Upper lobe of left lung (tissue), 6 donors: ENCODE data around the gene VASP. TPM values are rescaled to one million over a fixed set of nuclear protein-coding genes. Genes with fewer than 3 reads are reported as not detected.

Experiments
- ATAC-seq, 2 donors: fragments of 200-7000 bp; cut with Tn5 transposase; one replicate each; pipeline ENCODE4 v1.9.1; 2022; ENCODE audit warnings: mild to moderate bottlenecking in 2 of 2, moderate library complexity in 2 of 2; ENCODE audit not compliant: low FRiP score in 2 of 2
- DNase-seq, 2 donors: peaks; one replicate each; pipeline ENCODE4 v3.0.0-alpha.2; 2019 to 2020
- H3K27ac ChIP-seq, 4 donors: fragments of 200-600 bp; sonication (generic); one replicate each; pipeline ENCODE4 v1.5.1; 2016 to 2019
- H3K27me3 ChIP-seq, 4 donors: fragments of 200-600 bp; sonication (generic); one replicate each; pipeline ENCODE4 v1.5.1; 2017 to 2019
- H3K36me3 ChIP-seq, 4 donors: fragments of 200-600 bp; sonication (generic); one replicate each; pipeline ENCODE4 v1.5.1; 2016 to 2019
- H3K4me1 ChIP-seq, 4 donors: fragments of 200-600 bp; sonication (generic); one replicate each; pipeline ENCODE4 v1.5.1; 2018 to 2019
- H3K4me3 ChIP-seq, 4 donors: fragments of 200-600 bp; sonication (generic); one replicate each; pipeline ENCODE4 v1.5.1; 2017 to 2019; ENCODE audit warnings: mild to moderate bottlenecking in 2 of 4, moderate library complexity in 1 of 4
- H3K9me3 ChIP-seq, 4 donors: fragments of 200-600 bp; sonication (generic); one replicate each; pipeline ENCODE4 v1.5.1; 2018 to 2019
- CTCF ChIP-seq, 6 experiments: fragments of 450-650 bp in 4 of 6; fragments of 200-600 bp in 2 of 6; sonication (generic) in 2 of 6; IDR thresholded peaks; one replicate each; pipeline ENCODE4 v1.5.1; 2016 to 2019; ENCODE audit warnings: antibody characterized with exemption in 6 of 6
- EP300 ChIP-seq, 4 donors: sonication (generic); formaldehyde crosslinking; IDR thresholded peaks; one replicate each; pipeline ENCODE4 v1.5.1; 2017; ENCODE audit warnings: antibody characterized with exemption in 4 of 4, control low read depth in 2 of 4
- POLR2A ChIP-seq, 4 donors: fragments of 450-650 bp; IDR thresholded peaks; one replicate each; pipeline ENCODE4 v1.5.1; 2016 to 2017; ENCODE audit warnings: antibody characterized with exemption in 4 of 4, mild to moderate bottlenecking in 2 of 4
- POLR2AphosphoS5 ChIP-seq, 2 donors: sonication (generic); formaldehyde crosslinking; IDR thresholded peaks; one replicate each; pipeline ENCODE4 v1.5.1; 2017; ENCODE audit warnings: antibody characterized with exemption in 2 of 2
- WGBS, 2 donors: methylation state at CpG; one replicate each; pipeline ENCODE4 v1.1.5; 2017 to 2018; 5-methylcytosine and 5-hydroxymethylcytosine counted together
- total RNA-seq, 6 donors: library from RNA; depleted of rRNA in 4 of 6; stranded (reverse); fragments of >200 nt in 4 of 6; gene quantifications; one replicate each; pipeline versions ENCODE4 v1.1.0 to v1.2.1, GENCODE V29; 2016 to 2021
- donor health status: DM: no; HTN: no; CAD: no; lungs with moderate emphysema.
- donor health status: DM: no; HTN: yes; CAD: no; lungs with severe emphysema.

Gene VASP
- total RNA-seq, 6 donors from 2014 or later: 68.1 to 266 (median 143) TPM

GRCh38 chr19:45569619-45570421, 62.5 kb downstream of the VASP start:
- no peaks in the 10 kb centered on the region for H3K4me1 ChIP-seq
- H3K36me3 ChIP-seq: no peaks in the 10 kb centered on the region
- H3K27ac ChIP-seq: no peak overlapping the region
- H3K4me3 ChIP-seq: no peak overlapping the region
- no peaks in the 10 kb centered on the region for H3K9me3 ChIP-seq
- 62 to 67% methylated on average over 10 to 15 of the region's 15 CpGs for WGBS, 2 donors
- DNase-seq (peak in 1 of 2 donors; percentile 72), ATAC-seq (peak; percentile 53 to 84)
- TF ChIP-seq POLR2A (IDR thresholded peaks at IDR 0.05) (no peak), CTCF (IDR thresholded peaks at IDR 0.05) (peak; percentile 62 to 74 (median 68))
- no peaks in the 10 kb centered on the region for H3K27me3 ChIP-seq

- no peaks in the 10 kb centered on the region for H3K36me3 ChIP-seq
- no peak for DNase-seq
- peaks cover 0 to under 1% (median under 1%) of the 10 kb centered on the region in 4 donors for H3K4me1 ChIP-seq
- no peak for TF ChIP-seq POLR2AphosphoS5 (IDR thresholded peaks at IDR 0.05)
- TF ChIP-seq EP300 (IDR thresholded peaks at IDR 0.05): no peak
- TF ChIP-seq CTCF (IDR thresholded peaks at IDR 0.05): no peak
- TF ChIP-seq POLR2A (IDR thresholded peaks at IDR 0.05): no peak
- H3K4me3 ChIP-seq: no peak overlapping the region
- no peak overlapping the region for H3K27ac ChIP-seq
- ATAC-seq: no peak
- no peaks in the 10 kb centered on the region for H3K9me3 ChIP-seq
- 86 to 93% methylated on average over 8 of the region's 8 CpGs for WGBS, 2 donors
- H3K27me3 ChIP-seq: no peaks in the 10 kb centered on the region
Observed at GRCh38 chr19:45571457-45572220, 64.4 kb downstream of the VASP start.

- DNase-seq: no peak
- no peaks in the 10 kb centered on the region for H3K27me3 ChIP-seq
- peaks cover 11 to 20% (median 13%) of the 10 kb centered on the region in 4 donors for H3K4me1 ChIP-seq
- H3K27ac ChIP-seq: no peak overlapping the region
- TF ChIP-seq EP300 (IDR thresholded peaks at IDR 0.05) (no peak), POLR2AphosphoS5 (IDR thresholded peaks at IDR 0.05) (no peak), POLR2A (IDR thresholded peaks at IDR 0.05) (no peak), CTCF (IDR thresholded peaks at IDR 0.05) (no peak)
- no peak for ATAC-seq
- no peaks in the 10 kb centered on the region for H3K9me3 ChIP-seq
- WGBS, 2 donors: 83 to 87% methylated on average over 4 of the region's 4 CpGs
- H3K4me3 ChIP-seq: no peak overlapping the region
- no peaks in the 10 kb centered on the region for H3K36me3 ChIP-seq
Observed at GRCh38 chr19:45574526-45574925, 67.2 kb downstream of the VASP start.

- DNase-seq (no peak), ATAC-seq (no peak)
- Histone ChIP-seq H3K27me3 (no peaks in the 10 kb centered on the region), H3K36me3 (no peaks in the 10 kb centered on the region), H3K27ac (no peak overlapping the region), H3K4me3 (no peak overlapping the region), H3K9me3 (no peaks in the 10 kb centered on the region), H3K4me1 (peaks cover 11 to 20% (median 13%) of the 10 kb centered on the region in 4 donors)
- no peak for TF ChIP-seq CTCF (IDR thresholded peaks at IDR 0.05)
- TF ChIP-seq POLR2AphosphoS5 (IDR thresholded peaks at IDR 0.05): no peak
- no peak for TF ChIP-seq EP300 (IDR thresholded peaks at IDR 0.05)
- TF ChIP-seq POLR2A (IDR thresholded peaks at IDR 0.05): no peak
- 91 to 92% methylated on average over 5 of the region's 5 CpGs for WGBS, 2 donors
Observed at GRCh38 chr19:45575216-45575615, 67.9 kb downstream of the VASP start.

Other genes starting within 250 kb of the VASP start
- not detected for gene CKM, start 184.6 kb upstream of the VASP start, total RNA-seq
- 1 to 10 TPM; 2.4 to 9.5 (median 3.9) TPM for gene KLC3, start 166.7 kb upstream of the VASP start, total RNA-seq
- 10 to 100 TPM in 5 of 6 donors, 1 to 10 TPM in 1; 7.4 to 19.1 (median 13.0) TPM for gene ERCC2, start 136.9 kb upstream of the VASP start, total RNA-seq
- gene PPP1R13L, start 102.4 kb upstream of the VASP start, total RNA-seq: 10 to 100 TPM; 27.8 to 76.2 (median 57.5) TPM
- gene POLR1G, start 100.8 kb upstream of the VASP start, total RNA-seq: 1 to 10 TPM; 1.0 to 7.7 (median 5.8) TPM
- 100 to 1,000 TPM in 1 of 6 donors, 10 to 100 TPM in 5; 53.7 to 102 (median 76.2) TPM for gene ERCC1, start 83.6 kb upstream of the VASP start, total RNA-seq
- 100 to 1,000 TPM in 2 of 6 donors, 10 to 100 TPM in 2, 1 to 10 TPM in 1, not detected in 1; 8.8 to 152 (median 94.9) TPM for gene FOSB, start 39.5 kb upstream of the VASP start, total RNA-seq
- 10 to 100 TPM in 3 of 6 donors, 1 to 10 TPM in 3; 5.2 to 17.8 (median 11.1) TPM for gene RTN2, start 10.4 kb upstream of the VASP start, total RNA-seq
- 1 to 10 TPM in 3 of 6 donors, under 1 TPM in 2, not detected in 1; 0.89 to 6.3 (median 1.1) TPM for gene PPM1N, start 9.0 kb upstream of the VASP start, total RNA-seq
- 10 to 100 TPM in 5 of 6 donors, 1 to 10 TPM in 1; 9.9 to 14.3 (median 12.7) TPM for gene OPA3, start 77.3 kb downstream of the VASP start, total RNA-seq
- 10 to 100 TPM in 2 of 6 donors, 1 to 10 TPM in 4; 1.0 to 22.1 (median 6.8) TPM for gene GPR4, start 94.7 kb downstream of the VASP start, total RNA-seq
- gene EML2, start 131.9 kb downstream of the VASP start, total RNA-seq: 10 to 100 TPM; 34.1 to 70.2 (median 48.2) TPM
- 10 to 100 TPM in 1 of 6 donors, 1 to 10 TPM in 5; 2.9 to 17.8 (median 6.0) TPM for gene GIPR, start 160.7 kb downstream of the VASP start, total RNA-seq
- 100 to 1,000 TPM in 5 of 6 donors, 10 to 100 TPM in 1; 58.7 to 261 (median 161) TPM for gene SNRPD2, start 184.5 kb downstream of the VASP start, total RNA-seq
- 10 to 100 TPM in 3 of 6 donors, 1 to 10 TPM in 3; 7.1 to 18.3 (median 10.1) TPM for gene QPCTL, start 185.2 kb downstream of the VASP start, total RNA-seq
- 10 to 100 TPM; 12.0 to 21.1 (median 20.6) TPM for gene FBXO46, start 223.4 kb downstream of the VASP start, total RNA-seq
- gene MEIOSIN, start 226.0 kb downstream of the VASP start, total RNA-seq: not detected